Measurements from ENCODE around the gene FOSL2.

The FOSL2 gene

GRCh38 chr2:28419003-28419402 is 26.3 kb downstream of the FOSL2 start:
- CTCF ChIA-PET, result interaction anchor here (0.7 kb wide), 1 partner anchor 199 kb away, joined by 3 read pairs; no protein-coding TSS in a partner anchor
- TF ChIP-seq ZNF384 (IDR thresholded peaks at IDR 0.05) (no peak), LEF1 (IDR thresholded peaks at IDR 0.05; ENCODE audit: borderline replicate concordance) (no peak), FOXA1 (IDR thresholded peaks at IDR 0.05) (no peak), HDGF (IDR thresholded peaks at IDR 0.05; ENCODE audit: borderline replicate concordance) (no peak), TARDBP (IDR thresholded peaks at IDR 0.05) (no peak), SP1 (IDR thresholded peaks at IDR 0.05) (no peak), NFRKB (IDR thresholded peaks at IDR 0.05) (no peak), CTBP1 (IDR thresholded peaks at IDR 0.05; ENCODE audit: borderline replicate concordance) (no peak), ELF4 (IDR thresholded peaks at IDR 0.05) (no peak), ARNT (IDR thresholded peaks at IDR 0.05) (no peak)
- POLR2A ChIA-PET, result no interaction called here
- no peak for DNase-seq (ENCODE audit: extremely low spot score)

DNA sequence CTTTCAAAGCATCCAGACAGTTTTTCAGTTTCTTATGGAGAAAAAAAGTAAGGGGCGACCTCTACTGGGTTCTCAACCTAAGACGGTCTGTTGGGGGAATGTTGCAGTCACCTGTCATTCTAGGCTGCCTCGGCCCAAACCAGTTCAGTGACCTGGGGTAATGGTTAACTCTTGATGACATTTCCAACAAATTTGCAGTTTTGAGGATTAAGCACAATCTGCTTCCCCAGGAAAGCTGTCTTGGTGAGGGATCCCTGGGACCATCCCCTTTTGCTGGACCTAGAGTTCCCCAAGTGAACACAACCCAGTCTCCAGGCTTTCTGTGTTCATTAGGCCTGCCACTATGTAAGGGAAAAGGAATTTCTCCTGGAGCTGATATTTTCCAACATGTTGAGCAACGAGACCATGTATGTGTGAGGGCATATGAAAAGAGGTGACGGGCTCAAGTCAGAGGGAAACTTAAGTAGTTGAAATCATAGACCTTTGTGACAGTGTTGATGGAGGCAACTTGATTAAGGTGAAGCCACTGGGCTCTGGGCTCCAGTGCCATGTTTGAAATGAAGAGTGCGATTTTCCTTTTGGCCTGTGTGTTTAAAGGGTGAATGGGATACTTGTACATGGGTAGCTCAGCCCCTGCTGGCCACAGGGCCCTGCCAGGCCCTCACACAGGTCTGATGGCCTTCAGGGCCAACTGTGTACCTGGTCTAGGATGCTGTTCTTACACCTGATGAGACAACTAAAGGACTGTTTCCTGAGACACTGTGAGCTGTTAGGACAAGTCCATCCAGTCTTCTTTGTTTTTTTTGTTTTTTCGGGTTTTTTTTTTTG is 27.0 kb downstream of the FOSL2 start:
- ChIA-PET POLR2A (no interaction called here), CTCF (interaction anchor here (0.7 kb wide), 1 partner anchor 200 kb away, joined by 3 read pairs; no protein-coding TSS in a partner anchor)
- TF ChIP-seq L3MBTL2 (conservative IDR thresholded peaks at IDR 0.05) (no peak), SUZ12 (IDR thresholded peaks at IDR 0.05) (no peak), FOXK2 (IDR thresholded peaks at IDR 0.05) (no peak), BHLHE40 (IDR thresholded peaks at IDR 0.05; ENCODE audit: borderline replicate concordance) (no peak), TARDBP (IDR thresholded peaks at IDR 0.05) (no peak), ELF4 (IDR thresholded peaks at IDR 0.05) (no peak), LEF1 (IDR thresholded peaks at IDR 0.05; ENCODE audit: borderline replicate concordance) (no peak), ZNF384 (IDR thresholded peaks at IDR 0.05) (no peak), CTBP1 (IDR thresholded peaks at IDR 0.05; ENCODE audit: borderline replicate concordance) (no peak), ARNT (IDR thresholded peaks at IDR 0.05) (no peak), SP1 (IDR thresholded peaks at IDR 0.05) (no peak), FOXA1 (IDR thresholded peaks at IDR 0.05) (no peak), NFRKB (IDR thresholded peaks at IDR 0.05) (no peak), FOXM1 (IDR thresholded peaks at IDR 0.05; ENCODE audit: borderline replicate concordance) (no peak), HDGF (IDR thresholded peaks at IDR 0.05; ENCODE audit: borderline replicate concordance) (no peak), PKNOX1 (IDR thresholded peaks at IDR 0.05) (no peak)
- DNase-seq (ENCODE audit: extremely low spot score), result no peak

- CTCF ChIA-PET, result no interaction called here
- DNase-seq (ENCODE audit: extremely low spot score), result no peak
- POLR2A ChIA-PET, result no interaction called here
- TF ChIP-seq PKNOX1 (IDR thresholded peaks at IDR 0.05) (no peak), BHLHE40 (IDR thresholded peaks at IDR 0.05; ENCODE audit: borderline replicate concordance) (no peak), FOXA1 (IDR thresholded peaks at IDR 0.05) (no peak), CTBP1 (IDR thresholded peaks at IDR 0.05; ENCODE audit: borderline replicate concordance) (no peak), NFRKB (IDR thresholded peaks at IDR 0.05) (no peak), SUZ12 (IDR thresholded peaks at IDR 0.05) (no peak), SP1 (IDR thresholded peaks at IDR 0.05) (no peak), TARDBP (IDR thresholded peaks at IDR 0.05) (no peak), HDGF (IDR thresholded peaks at IDR 0.05; ENCODE audit: borderline replicate concordance) (no peak), FOXM1 (IDR thresholded peaks at IDR 0.05; ENCODE audit: borderline replicate concordance) (no peak)
These were observed 28.1 kb downstream of the FOSL2 start for GRCh38 chr2:28420722-28421121.

DNA sequence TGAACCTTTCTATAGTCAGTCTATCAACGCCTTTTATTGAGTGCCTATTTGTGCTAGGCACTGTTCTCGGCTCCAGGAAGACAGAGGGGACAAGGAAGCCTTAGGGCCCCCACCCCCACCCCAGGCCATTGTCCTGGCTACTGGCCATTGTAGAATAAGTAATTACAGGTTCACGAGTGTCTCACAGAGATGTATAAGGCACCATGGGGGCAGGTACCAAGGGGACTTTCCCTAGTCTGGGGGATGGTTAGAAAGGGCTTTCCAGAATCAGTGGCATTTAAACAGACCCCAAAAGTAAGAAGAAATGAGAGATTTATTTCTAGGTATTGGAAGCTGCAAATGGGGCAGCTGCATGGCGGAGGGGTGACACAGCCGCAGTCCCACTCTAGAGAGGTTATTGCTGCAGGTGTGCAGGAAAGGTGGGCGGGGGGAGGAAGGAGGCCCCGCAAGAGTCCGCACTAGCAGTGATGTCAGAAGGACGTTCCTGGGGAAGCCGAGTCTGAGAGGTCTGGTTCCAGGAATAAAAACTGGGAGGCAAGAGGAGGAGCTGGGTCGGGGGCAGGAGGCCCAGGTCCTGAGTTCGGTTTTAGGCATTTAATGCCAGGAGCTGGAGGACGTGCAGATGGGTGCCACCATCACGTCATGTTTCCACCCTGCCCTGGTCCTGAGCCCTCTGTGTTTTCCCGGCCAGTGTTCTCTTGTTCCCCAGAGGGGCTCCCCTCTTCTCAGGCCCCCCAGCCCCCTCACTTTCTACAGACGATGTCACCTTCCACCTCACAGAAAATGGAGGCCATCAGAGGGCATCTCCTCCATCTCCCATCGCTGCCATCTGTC is 30.5 kb downstream of the FOSL2 start:
- no peak for DNase-seq (ENCODE audit: extremely low spot score)
- POLR2A ChIA-PET, result no interaction called here
- CTCF ChIA-PET, result no interaction called here
- TF ChIP-seq FOXA1 (IDR thresholded peaks at IDR 0.05) (no peak), BHLHE40 (IDR thresholded peaks at IDR 0.05; ENCODE audit: borderline replicate concordance) (no peak), LEF1 (IDR thresholded peaks at IDR 0.05; ENCODE audit: borderline replicate concordance) (no peak), CTBP1 (IDR thresholded peaks at IDR 0.05; ENCODE audit: borderline replicate concordance) (no peak), ARNT (IDR thresholded peaks at IDR 0.05) (no peak), FOXK2 (IDR thresholded peaks at IDR 0.05) (no peak), SP1 (IDR thresholded peaks at IDR 0.05) (no peak), ZNF384 (IDR thresholded peaks at IDR 0.05) (no peak), PKNOX1 (IDR thresholded peaks at IDR 0.05) (no peak), TARDBP (IDR thresholded peaks at IDR 0.05) (no peak), L3MBTL2 (conservative IDR thresholded peaks at IDR 0.05) (no peak), FOXM1 (IDR thresholded peaks at IDR 0.05; ENCODE audit: borderline replicate concordance) (no peak), HDGF (IDR thresholded peaks at IDR 0.05; ENCODE audit: borderline replicate concordance) (no peak), ELF4 (IDR thresholded peaks at IDR 0.05) (no peak), NFRKB (IDR thresholded peaks at IDR 0.05) (no peak)

- ChIA-PET POLR2A (no interaction called here), CTCF (no interaction called here)
- TF ChIP-seq FOXM1 (IDR thresholded peaks at IDR 0.05; ENCODE audit: borderline replicate concordance) (no peak), ELF4 (IDR thresholded peaks at IDR 0.05) (no peak), ARNT (IDR thresholded peaks at IDR 0.05) (no peak), PKNOX1 (IDR thresholded peaks at IDR 0.05) (no peak), SP1 (IDR thresholded peaks at IDR 0.05) (no peak), BHLHE40 (IDR thresholded peaks at IDR 0.05; ENCODE audit: borderline replicate concordance) (no peak), HDGF (IDR thresholded peaks at IDR 0.05; ENCODE audit: borderline replicate concordance) (no peak), FOXK2 (IDR thresholded peaks at IDR 0.05) (no peak), TARDBP (IDR thresholded peaks at IDR 0.05) (no peak), NFRKB (IDR thresholded peaks at IDR 0.05) (no peak), ZNF384 (IDR thresholded peaks at IDR 0.05) (no peak)
- no peak for DNase-seq (ENCODE audit: extremely low spot score)
These were observed 31.4 kb downstream of the FOSL2 start for GRCh38 chr2:28423856-28424605.
